Neural progenitor cell (in vitro differentiated cells): ENCODE results near the gene PRPSAP1. TPM values are rescaled to one million over a fixed set of nuclear protein-coding genes. Genes with fewer than 3 reads are reported as not detected.

ENCODE experiments used
- DNase-seq: peaks from one replicate; pipeline ENCODE4 v3.0.0-alpha.2; 2016; ENCODE audit warnings: low spot score
- H2AFZ ChIP-seq: fragments of 200-600 bp; sonication (generic); replicated peaks from 2 replicates; pipeline ENCODE4 v1.6.1; 2016; ENCODE audit warnings: antibody characterized with exemption
- H3F3A ChIP-seq: fragments of 200-600 bp; sonication (generic); 2 replicates; pipeline ENCODE4 v1.6.1; 2016; ENCODE audit warnings: antibody characterized with exemption, low read depth
- H3K27ac ChIP-seq: fragments of 200-600 bp; sonication (generic); 2 replicates; pipeline ENCODE4 v1.5.1; 2016; ENCODE audit warnings: mild to moderate bottlenecking
- H3K27me3 ChIP-seq: fragments of 200-600 bp; sonication (generic); 2 replicates; pipeline ENCODE4 v1.6.1; 2016; ENCODE audit warnings: mild to moderate bottlenecking, moderate library complexity
- H3K36me3 ChIP-seq: fragments of 200-600 bp; sonication (generic); 2 replicates; pipeline ENCODE4 v1.5.1; 2016
- H3K4me1 ChIP-seq: fragments of 200-600 bp; sonication (generic); 2 replicates; pipeline ENCODE4 v1.6.1; 2016; ENCODE audit warnings: mixed run types
- H3K4me2 ChIP-seq: fragments of 200-600 bp; sonication (generic); 2 replicates; pipeline ENCODE4 v1.6.1; 2016
- H3K4me3 ChIP-seq: fragments of 200-600 bp; sonication (generic); 2 replicates; pipeline ENCODE4 v1.5.1; 2016
- H3K79me2 ChIP-seq: fragments of 200-600 bp; sonication (generic); 2 replicates; pipeline ENCODE4 v1.6.1; 2016; ENCODE audit warnings: low read depth
- H3K9ac ChIP-seq: fragments of 200-600 bp; sonication (generic); 2 replicates; pipeline ENCODE4 v1.6.1; 2016
- H3K9me3 ChIP-seq: fragments of 200-600 bp; sonication (generic); 2 replicates; pipeline ENCODE4 v1.5.1; 2016; ENCODE audit warnings: low read depth
- H4K20me1 ChIP-seq: fragments of 200-600 bp; sonication (generic); 2 replicates; pipeline ENCODE4 v1.6.1; 2016; ENCODE audit warnings: low read depth
- H3K27ac Mint-ChIP-seq: 3 replicates; pipeline ENCODE4 v1.8.0; 2021; ENCODE audit warnings: mixed read lengths
- H3K27me3 Mint-ChIP-seq: 2 replicates; pipeline ENCODE4 v1.8.0; 2022; ENCODE audit warnings: low read depth, mild to moderate bottlenecking, inconsistent platforms, moderate library complexity, mixed read lengths; ENCODE audit not compliant: insufficient read depth
- H3K36me3 Mint-ChIP-seq: 3 replicates; pipeline ENCODE4 v1.8.0; 2021; ENCODE audit warnings: mixed read lengths
- H3K4me1 Mint-ChIP-seq: 3 replicates; pipeline ENCODE4 v1.8.0; 2021; ENCODE audit warnings: mixed read lengths
- H3K4me3 Mint-ChIP-seq: 3 replicates; pipeline ENCODE4 v1.8.0; 2021; ENCODE audit warnings: mild to moderate bottlenecking, moderate library complexity, mixed read lengths
- H3K9me3 Mint-ChIP-seq: 3 replicates; pipeline ENCODE4 v1.8.0; 2020; ENCODE audit warnings: mixed read lengths
- CTCF ChIP-seq: fragments of 200-600 bp; sonication (generic); IDR thresholded peaks from 2 replicates; pipeline ENCODE4 v1.5.1; 2017; ENCODE audit warnings: antibody characterized with exemption, mild to moderate bottlenecking
- EZH2 ChIP-seq: fragments of 200-600 bp; sonication (generic); IDR thresholded peaks from 2 replicates; pipeline ENCODE4 v1.6.1; 2017; ENCODE audit warnings: antibody characterized with exemption, mild to moderate bottlenecking, moderate library complexity
- EZH2phosphoT487 ChIP-seq: fragments of 200-600 bp; sonication (generic); IDR thresholded peaks from 2 replicates; pipeline ENCODE4 v1.6.1; 2017; ENCODE audit warnings: antibody characterized with exemption
- total RNA-seq: library from RNA; depleted of rRNA; stranded (reverse); fragments of >200 nt; gene quantifications from 2 replicates; pipeline ENCODE4 v1.2.3, GENCODE V29; 2015; ENCODE audit warnings: low replicate concordance

PRPSAP1 gene
- total RNA-seq, 1 donor from 2014 or later: 89.7 TPM

GRCh38 chr17:76383546-76384221 is 30.0 kb upstream of the PRPSAP1 start:
- Histone ChIP-seq H2AFZ (peak overlapping the region; percentile 81), H3K9me3 (no peaks in the 10 kb centered on the region), H3K9ac (no peak overlapping the region), H4K20me1 (peaks cover 7% of the 10 kb centered on the region), H3K36me3 (no peaks in the 10 kb centered on the region), H3K27ac (no peak overlapping the region), H3K27me3 (peaks cover 49% of the 10 kb centered on the region), H3K4me1 (peaks cover 22% of the 10 kb centered on the region), H3K4me3 (peak overlapping the region; percentile 67), H3F3A (peaks cover 50% of the 10 kb centered on the region), H3K4me2 (peak overlapping the region; percentile 82), H3K79me2 (no peaks in the 10 kb centered on the region)
- H3K4me1 Mint-ChIP-seq: peaks cover 40% of the 10 kb centered on the region
- peaks cover 11% of the 10 kb centered on the region for H3K36me3 Mint-ChIP-seq
- H3K9me3 Mint-ChIP-seq: peaks cover 2% of the 10 kb centered on the region
- H3K27me3 Mint-ChIP-seq: peaks cover 13% of the 10 kb centered on the region
- H3K27ac Mint-ChIP-seq: peak overlapping the region; percentile 97
- peak; percentile 74 for DNase-seq
- TF ChIP-seq EZH2phosphoT487: peak; percentile 45
- TF ChIP-seq CTCF: peak; percentile 33
- peak; percentile 59 for TF ChIP-seq EZH2
- H3K4me3 Mint-ChIP-seq: peak overlapping the region; percentile 99

- Histone ChIP-seq H3K36me3 (no peaks in the 10 kb centered on the region), H3K27ac (no peak overlapping the region), H3K4me3 (peak overlapping the region; percentile 67), H4K20me1 (peaks cover 7% of the 10 kb centered on the region), H3K79me2 (no peaks in the 10 kb centered on the region), H3K27me3 (peaks cover 49% of the 10 kb centered on the region), H3K4me2 (peak overlapping the region; percentile 82), H3F3A (peaks cover 50% of the 10 kb centered on the region), H3K9me3 (no peaks in the 10 kb centered on the region), H3K4me1 (peaks cover 22% of the 10 kb centered on the region), H3K9ac (no peak overlapping the region), H2AFZ (peak overlapping the region; percentile 81)
- no peak for TF ChIP-seq CTCF
- peak; percentile 72 for TF ChIP-seq EZH2
- Mint-ChIP-seq H3K36me3 (peaks cover 14% of the 10 kb centered on the region), H3K9me3 (peaks cover 5% of the 10 kb centered on the region), H3K4me1 (peaks cover 43% of the 10 kb centered on the region), H3K27ac (peak overlapping the region; percentile 99), H3K27me3 (peaks cover 13% of the 10 kb centered on the region), H3K4me3 (peak overlapping the region; percentile 99)
- peak; percentile 77 for DNase-seq
Observed at GRCh38 chr17:76382803-76383545, 29.3 kb upstream of the PRPSAP1 start.

DNA sequence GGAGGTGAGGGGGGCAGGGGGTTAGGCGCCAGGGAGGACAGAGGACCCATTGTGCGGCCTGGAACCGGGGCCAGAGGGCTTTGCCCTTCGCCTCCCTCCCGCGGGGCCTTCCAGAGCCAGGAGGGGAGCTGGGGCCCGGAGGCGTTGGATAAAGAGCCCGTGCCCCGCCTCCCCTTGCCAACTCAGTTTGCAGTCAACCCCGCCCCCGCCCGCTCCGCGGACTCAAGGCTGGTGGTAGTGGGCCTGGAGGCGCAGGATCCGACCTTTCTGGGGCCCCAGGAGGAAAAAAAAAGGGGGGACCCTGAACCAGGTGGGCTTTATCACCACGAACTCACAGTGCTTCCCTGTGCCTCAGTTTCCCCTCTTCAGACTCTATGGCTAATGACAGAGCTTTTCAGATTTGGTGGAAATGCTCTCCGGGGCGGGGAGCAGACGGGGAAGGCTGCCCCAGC is 28.7 kb upstream of the PRPSAP1 start:
- Histone ChIP-seq H3K27ac (no peak overlapping the region), H2AFZ (peak overlapping the region; percentile 81), H3K27me3 (peaks cover 49% of the 10 kb centered on the region), H3K36me3 (no peaks in the 10 kb centered on the region), H3K9me3 (no peaks in the 10 kb centered on the region), H3K4me1 (peaks cover 22% of the 10 kb centered on the region), H3K79me2 (no peaks in the 10 kb centered on the region), H3K4me3 (peak overlapping the region; percentile 67), H4K20me1 (peaks cover 7% of the 10 kb centered on the region), H3F3A (peaks cover 50% of the 10 kb centered on the region), H3K9ac (no peak overlapping the region), H3K4me2 (peak overlapping the region; percentile 82)
- Mint-ChIP-seq H3K27me3 (peaks cover 13% of the 10 kb centered on the region), H3K4me3 (peak overlapping the region; percentile 99), H3K36me3 (peaks cover 17% of the 10 kb centered on the region), H3K27ac (peak overlapping the region; percentile 99), H3K4me1 (peaks cover 46% of the 10 kb centered on the region), H3K9me3 (peaks cover 8% of the 10 kb centered on the region)
- peak; percentile 90 for DNase-seq
- no peak for TF ChIP-seq CTCF
